SH-SY5Y (cell line): Measurements from ENCODE around the gene PSMB9.

Experiments used
- GATA2 ChIP-seq: IDR thresholded peaks from 2 replicates; pipeline ENCODE4 v1.6.1; 2011; ENCODE audit warnings: mild to moderate bottlenecking, low read depth, low read length
- GATA3 ChIP-seq: IDR thresholded peaks from 2 replicates; pipeline ENCODE4 v1.6.1; 2011; ENCODE audit warnings: low read depth, mild to moderate bottlenecking, low read length, moderate library complexity

- no peak for TF ChIP-seq GATA2
- TF ChIP-seq GATA3, result no peak
Measured at GRCh38 chr6:32835167-32835893, 18.7 kb upstream of the PSMB9 start.
